GM12878 (cell line): ENCODE measurements around the gene XRCC4. TPM values are rescaled to one million over a fixed set of nuclear protein-coding genes. Genes with fewer than 3 reads are reported as not detected.
A peak's percentile ranks its signal among the peaks of the same experiment; 100 is the strongest.

Experiments
- BCLAF1 ChIP-seq: fragments of 450-650 bp; IDR thresholded peaks from 2 replicates; pipeline ENCODE4 v1.6.1; 2017; ENCODE audit warnings: antibody characterized with exemption, mild to moderate bottlenecking, moderate library complexity
- BMI1 ChIP-seq: fragments of 450-650 bp; IDR thresholded peaks from 2 replicates; pipeline ENCODE4 v1.6.1; 2016; ENCODE audit warnings: mild to moderate bottlenecking, moderate library complexity, borderline replicate concordance
- CEBPZ ChIP-seq: fragments of 150-350 bp; IDR thresholded peaks from 2 replicates; pipeline ENCODE4 v1.6.1; 2016; ENCODE audit warnings: low read depth, low read length
- CUX1 ChIP-seq: IDR thresholded peaks from 2 replicates; pipeline ENCODE4 v1.6.1; 2012; ENCODE audit warnings: improper control_type of control experiment, low read depth, low read length; ENCODE audit not compliant: insufficient replicate concordance
- ELK1 ChIP-seq: IDR thresholded peaks from 2 replicates; pipeline ENCODE4 v1.6.1; 2012; ENCODE audit warnings: low read depth, low read length, improper control_type of control experiment
- NFIC ChIP-seq: IDR thresholded peaks from 2 replicates; pipeline ENCODE4 v1.6.1; 2012; ENCODE audit warnings: low read depth, mild to moderate bottlenecking, inconsistent platforms, low read length, moderate library complexity
- PML ChIP-seq: IDR thresholded peaks from 2 replicates; pipeline ENCODE4 v1.6.1; 2012; ENCODE audit warnings: low read length, inconsistent platforms
- RB1 ChIP-seq: fragments of 450-650 bp; formaldehyde crosslinking; IDR thresholded peaks from 2 replicates; pipeline ENCODE4 v1.6.1; 2017; ENCODE audit warnings: mild to moderate bottlenecking, borderline replicate concordance
- RCOR1 ChIP-seq: conservative IDR thresholded peaks from 2 replicates; pipeline ENCODE4 v1.6.1; 2012; ENCODE audit warnings: low read depth, low read length, improper control_type of control experiment
- RELA ChIP-seq: fragments of 450-650 bp; IDR thresholded peaks from 2 replicates; pipeline ENCODE4 v1.8.0; 2014; ENCODE audit warnings: borderline replicate concordance; ENCODE audit not compliant: partially characterized antibody
- SIX5 ChIP-seq: IDR thresholded peaks from 2 replicates; pipeline ENCODE4 v1.6.1; 2011; ENCODE audit warnings: mild to moderate bottlenecking, low read depth, low read length, moderate library complexity; ENCODE audit not compliant: severe bottlenecking
- SMC3 ChIP-seq: IDR thresholded peaks from 2 replicates; pipeline ENCODE4 v1.6.1; 2011; ENCODE audit warnings: low read length, improper control_type of control experiment, borderline replicate concordance
- SUPT20H ChIP-seq: IDR thresholded peaks from 2 replicates; pipeline ENCODE4 v1.6.1; 2011; ENCODE audit warnings: low read depth, mild to moderate bottlenecking, low read length, moderate library complexity, borderline replicate concordance; ENCODE audit not compliant: control insufficient read depth
- polyA plus RNA-seq, 11 experiments: library from polyadenylated mRNA; depleted of rRNA in 4 of 11; unstranded in 6 of 11; stranded (reverse) in 5 of 11; fragments of >200 nt; fragmentation: Nextera tagmentation in 4 of 11; fragmentation: Illumina TruSeq in 1 of 11; extraction: Ambion mirVana in 4 of 11; extraction: Trizol in 1 of 11; gene quantifications; 1 replicate in 1 of 11; 2 replicates in 10 of 11; pipeline versions ENCODE4 v1.2.1 to v1.2.3, GENCODE V29; 2011 to 2016; ENCODE audit warnings: inconsistent platforms in 2 of 11, missing spikeins in 2 of 11, low read depth in 1 of 11
- total RNA-seq, 4 experiments: library from RNA; depleted of rRNA in 3 of 4; stranded (reverse); fragments of >200 nt in 3 of 4; fragmentation: Illumina TruSeq in 1 of 4; extraction: Trizol in 1 of 4; gene quantifications; 2 replicates each; pipeline versions ENCODE4 v1.2.1 to v1.2.3, GENCODE V29; 2013 to 2021

Gene XRCC4
- total and polyA plus RNA-seq, 10 of the 15 experiments (the other 5 are each of a cell fraction or from before 2014, with no cell fraction given) = 12.1 to 53.6 (median 25.8) TPM

- TF ChIP-seq CUX1 (no peak), SMC3 (no peak), SUPT20H (no peak), BCLAF1 (no peak), CEBPZ (no peak), RB1 (no peak), PML (peak; percentile 86), ELK1 (no peak), SIX5 (no peak), NFIC (peak; percentile 95), RELA (no peak), RCOR1 (no peak), BMI1 (peak; percentile 55; the same call in 1 of the 2 replicates)
These were observed 229.4 kb downstream of the XRCC4 start (continued) for GRCh38 chr5:83306572-83307241.
